Smooth muscle cell (in vitro differentiated cells): ENCODE data around the gene SULT1A3. TPM values are rescaled to one million over a fixed set of nuclear protein-coding genes. Genes with fewer than 3 reads are reported as not detected.
"Not testable (repeated sequence)": the region's sequence is repeated elsewhere in the genome, so short reads cannot be mapped to it uniquely, and the experiment has no call there.

Experiments used
- DNase-seq: peaks from one replicate; lab custom pipeline; 2025; ENCODE audit not compliant: unreplicated experiment; lab: John Stamatoyannopoulos, UW
- H2AFZ ChIP-seq: fragments of 200-600 bp; sonication (generic); 2 replicates; pipeline ENCODE4 v1.6.0; 2016; ENCODE audit warnings: antibody characterized with exemption, low read depth, mild to moderate bottlenecking
- H3F3A ChIP-seq: fragments of 200-600 bp; sonication (generic); 2 replicates; pipeline ENCODE4 v1.6.0; 2017; ENCODE audit warnings: antibody characterized with exemption, low read depth
- H3K27ac ChIP-seq: fragments of 200-600 bp; sonication (generic); 2 replicates; pipeline ENCODE4 v1.5.1; 2016; ENCODE audit warnings: low read depth, mild to moderate bottlenecking
- H3K27me3 ChIP-seq: fragments of 200-600 bp; sonication (generic); 2 replicates; pipeline ENCODE4 v1.6.1; 2016; ENCODE audit warnings: low read depth, mild to moderate bottlenecking
- H3K36me3 ChIP-seq: fragments of 200-600 bp; sonication (generic); 2 replicates; pipeline ENCODE4 v1.5.1; 2016; ENCODE audit warnings: low read depth
- H3K4me1 ChIP-seq: fragments of 200-600 bp; sonication (generic); 2 replicates; pipeline ENCODE4 v1.5.1; 2016; ENCODE audit warnings: low read depth
- H3K4me2 ChIP-seq: fragments of 200-600 bp; sonication (generic); 2 replicates; pipeline ENCODE4 v1.6.0; 2016; ENCODE audit warnings: mild to moderate bottlenecking
- H3K4me3 ChIP-seq: fragments of 200-600 bp; sonication (generic); 2 replicates; pipeline ENCODE4 v1.5.1; 2016; ENCODE audit warnings: mild to moderate bottlenecking
- H3K79me2 ChIP-seq: fragments of 200-600 bp; sonication (generic); 2 replicates; pipeline ENCODE4 v1.6.0; 2016; ENCODE audit warnings: low read depth, mild to moderate bottlenecking
- H3K9ac ChIP-seq: fragments of 200-600 bp; sonication (generic); 2 replicates; pipeline ENCODE4 v1.6.0; 2016; ENCODE audit warnings: low read depth
- H3K9me3 ChIP-seq: fragments of 200-600 bp; sonication (generic); replicated peaks from 2 replicates; pipeline ENCODE4 v1.5.1; 2016; ENCODE audit warnings: low read depth
- H4K20me1 ChIP-seq: fragments of 200-600 bp; sonication (generic); 2 replicates; pipeline ENCODE4 v1.6.0; 2016; ENCODE audit warnings: low read depth
- WGBS: methylation state at CpG from one replicate; pipeline ENCODE4 v1.1.7; 2016; ENCODE audit warnings: low lambda C conversion rate; 5-methylcytosine and 5-hydroxymethylcytosine counted together
- polyA plus RNA-seq: library from polyadenylated mRNA; unstranded; fragments of >200 nt; fragmentation: Nextera tagmentation; extraction: Ambion mirVana; gene quantifications from 2 replicates; pipeline ENCODE4 v1.2.1, GENCODE V29; 2016
- total RNA-seq: library from RNA; depleted of rRNA; stranded (reverse); fragments of >200 nt; gene quantifications from 2 replicates; pipeline ENCODE4 v1.2.3, GENCODE V29; 2014
- TF ChIP-seq, protein P1 (sequence below): fragments of 200-600 bp; sonication (generic); IDR thresholded peaks from 2 replicates; pipeline ENCODE4 v1.5.1; 2017; ENCODE audit warnings: borderline replicate concordance, mild to moderate bottlenecking, antibody characterized with exemption; ENCODE audit not compliant: insufficient read depth, poor library complexity, severe bottlenecking

The SULT1A3 gene
- 3.7 and 5.8 TPM in 2 replicates for total RNA-seq
- 8.2 and 16.3 TPM in 2 replicates for polyA plus RNA-seq

- H3K4me1 ChIP-seq, H3K36me3 ChIP-seq, H3K27me3 ChIP-seq, H3K4me3 ChIP-seq, H3K27ac ChIP-seq, H3K79me2 ChIP-seq, H3K9me3 ChIP-seq, H2AFZ ChIP-seq, H3F3A ChIP-seq, DNase-seq, H4K20me1 ChIP-seq, H3K9ac ChIP-seq, H3K4me2 ChIP-seq: not testable (repeated sequence)
- no CpG with 5 or more reads among the region's 3 CpGs for WGBS
Observed at GRCh38 chr16:30199049-30199448, at the start of gene SULT1A3. SULT1A3 (plus strand) TSS chr16:30199255; CDS start chr16:30200729, 1,474 bp downstream.

GRCh38 chr16:30151091-30151490, 48.0 kb upstream of the SULT1A3 start:
- Histone ChIP-seq H3K9me3 (peaks cover 6% of the 10 kb centered on the region), H3K27me3 (no peaks in the 10 kb centered on the region), H3K79me2 (no peaks in the 10 kb centered on the region), H3K4me2 (no peak overlapping the region), H3F3A (no peaks in the 10 kb centered on the region), H2AFZ (no peak overlapping the region), H3K27ac (no peak overlapping the region), H3K9ac (no peak overlapping the region), H3K36me3 (no peaks in the 10 kb centered on the region), H3K4me1 (no peaks in the 10 kb centered on the region), H4K20me1 (no peaks in the 10 kb centered on the region), H3K4me3 (no peak overlapping the region)
- TF ChIP-seq, protein P1, sequence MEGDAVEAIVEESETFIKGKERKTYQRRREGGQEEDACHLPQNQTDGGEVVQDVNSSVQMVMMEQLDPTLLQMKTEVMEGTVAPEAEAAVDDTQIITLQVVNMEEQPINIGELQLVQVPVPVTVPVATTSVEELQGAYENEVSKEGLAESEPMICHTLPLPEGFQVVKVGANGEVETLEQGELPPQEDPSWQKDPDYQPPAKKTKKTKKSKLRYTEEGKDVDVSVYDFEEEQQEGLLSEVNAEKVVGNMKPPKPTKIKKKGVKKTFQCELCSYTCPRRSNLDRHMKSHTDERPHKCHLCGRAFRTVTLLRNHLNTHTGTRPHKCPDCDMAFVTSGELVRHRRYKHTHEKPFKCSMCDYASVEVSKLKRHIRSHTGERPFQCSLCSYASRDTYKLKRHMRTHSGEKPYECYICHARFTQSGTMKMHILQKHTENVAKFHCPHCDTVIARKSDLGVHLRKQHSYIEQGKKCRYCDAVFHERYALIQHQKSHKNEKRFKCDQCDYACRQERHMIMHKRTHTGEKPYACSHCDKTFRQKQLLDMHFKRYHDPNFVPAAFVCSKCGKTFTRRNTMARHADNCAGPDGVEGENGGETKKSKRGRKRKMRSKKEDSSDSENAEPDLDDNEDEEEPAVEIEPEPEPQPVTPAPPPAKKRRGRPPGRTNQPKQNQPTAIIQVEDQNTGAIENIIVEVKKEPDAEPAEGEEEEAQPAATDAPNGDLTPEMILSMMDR: no peak
- DNase-seq: no peak
- 87% methylated on average over 7 of the region's 7 CpGs for WGBS

DNA sequence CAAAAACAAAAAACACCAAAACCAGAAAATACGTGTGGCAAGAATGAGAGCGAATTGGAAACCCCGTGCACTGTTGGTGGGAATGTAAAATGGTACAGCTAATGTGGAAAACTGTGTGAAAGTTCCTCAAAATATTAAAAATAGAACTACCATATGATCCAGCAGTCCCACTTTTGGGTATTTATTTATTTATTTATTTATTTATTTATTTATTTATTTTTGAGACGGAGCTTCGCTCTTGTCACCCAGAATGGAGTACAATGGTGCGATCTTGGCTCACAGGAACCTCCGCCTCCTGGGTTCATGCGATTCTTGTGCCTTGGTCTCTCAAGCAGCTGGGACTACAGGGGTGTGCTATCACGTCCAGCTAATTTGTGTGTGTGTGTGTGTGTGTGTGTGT, 46.5 kb upstream of the SULT1A3 start:
- Histone ChIP-seq H3K79me2 (no peaks in the 10 kb centered on the region), H3K9ac (no peak overlapping the region), H3F3A (no peaks in the 10 kb centered on the region), H3K4me2 (no peak overlapping the region), H3K27ac (no peak overlapping the region), H3K36me3 (no peaks in the 10 kb centered on the region), H3K9me3 (peaks cover 6% of the 10 kb centered on the region), H3K27me3 (no peaks in the 10 kb centered on the region), H3K4me3 (no peak overlapping the region), H2AFZ (no peak overlapping the region), H3K4me1 (no peaks in the 10 kb centered on the region), H4K20me1 (no peaks in the 10 kb centered on the region)
- no peak for DNase-seq
- WGBS: 95% methylated on average over 9 of the region's 9 CpGs
- TF ChIP-seq, protein P1: no peak

DNA sequence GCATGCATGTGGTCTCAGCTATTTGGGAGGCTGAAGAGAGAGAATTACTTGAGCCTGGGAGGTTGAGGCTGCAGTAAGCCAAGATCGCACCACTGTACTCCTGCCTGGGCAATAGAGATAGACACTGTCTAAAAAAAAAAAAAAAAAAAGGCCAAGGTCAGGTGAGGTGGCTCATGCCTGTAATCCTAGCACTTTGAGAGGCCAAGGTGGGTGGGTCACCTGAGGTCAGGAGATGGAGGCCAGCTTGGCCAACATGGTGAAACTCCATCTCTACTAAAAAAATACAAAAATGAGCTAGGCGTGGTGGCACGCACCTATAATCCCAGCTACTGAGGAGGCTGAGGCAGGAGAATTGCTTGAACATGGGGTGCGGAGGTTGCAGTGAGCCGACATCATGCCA, 43.9 kb upstream of the SULT1A3 start:
- WGBS: 93% methylated on average over 5 of the region's 5 CpGs
- Histone ChIP-seq H3K4me1 (no peaks in the 10 kb centered on the region), H3K36me3 (no peaks in the 10 kb centered on the region), H3K9me3 (peaks cover 1% of the 10 kb centered on the region), H3K27ac (no peak overlapping the region), H3F3A (no peaks in the 10 kb centered on the region), H4K20me1 (no peaks in the 10 kb centered on the region), H2AFZ (no peak overlapping the region), H3K4me3 (no peak overlapping the region), H3K4me2 (no peak overlapping the region), H3K27me3 (no peaks in the 10 kb centered on the region), H3K9ac (no peak overlapping the region), H3K79me2 (no peaks in the 10 kb centered on the region)
- TF ChIP-seq, protein P1: no peak
- no peak for DNase-seq
